HCT116 (cell line): ENCODE results near the gene ZNF497.

ENCODE experiments used
- CTCF ChIP-seq, 3 experiments: fragments of 200-600 bp in 1 of 3; sonication (generic) in 1 of 3; IDR thresholded peaks in 2 of 3; conservative IDR thresholded peaks in 1 of 3; 2 replicates each; pipeline ENCODE4 v1.5.1; 2012 to 2017; ENCODE audit warnings: low read depth in 2 of 3, low read length in 2 of 3, antibody characterized with exemption in 1 of 3, borderline replicate concordance in 1 of 3, control low read depth in 1 of 3, mild to moderate bottlenecking in 1 of 3, mixed read lengths in 1 of 3, mixed run types in 1 of 3, moderate library complexity in 1 of 3; ENCODE audit not compliant: insufficient read depth in 1 of 3
- EZH2 ChIP-seq: fragments of 200-600 bp; sonication (generic); IDR thresholded peaks from 2 replicates; pipeline ENCODE4 v1.6.1; 2017; ENCODE audit warnings: antibody characterized with exemption, mixed run types
- EZH2phosphoT487 ChIP-seq: fragments of 200-600 bp; IDR thresholded peaks from 2 replicates; pipeline ENCODE4 v1.6.1; 2018; ENCODE audit warnings: antibody characterized with exemption, borderline replicate concordance
- POLR2AphosphoS5 ChIP-seq: IDR thresholded peaks from 2 replicates; pipeline ENCODE4 v1.6.1; 2011; ENCODE audit warnings: mild to moderate bottlenecking, low read depth, low read length, moderate library complexity
- RAD21 ChIP-seq: IDR thresholded peaks from 2 replicates; pipeline ENCODE4 v1.6.1; 2012; ENCODE audit warnings: low read depth, mild to moderate bottlenecking
- REST ChIP-seq: IDR thresholded peaks from 2 replicates; pipeline ENCODE4 v1.6.1; 2012; ENCODE audit warnings: low read depth
- SIN3A ChIP-seq: IDR thresholded peaks from 2 replicates; pipeline ENCODE4 v1.6.1; 2012; ENCODE audit warnings: low read depth
- ZNF274 ChIP-seq: fragments of 200-500 bp; sonication (Bioruptor generic); IDR thresholded peaks from 2 replicates; pipeline ENCODE4 v1.6.1; 2014; ENCODE audit warnings: mild to moderate bottlenecking, low read depth, low read length, inconsistent platforms

GRCh38 chr19:58338825-58339558, 23.6 kb downstream of the ZNF497 start:
- no peak for TF ChIP-seq REST
- no peak for TF ChIP-seq POLR2AphosphoS5
- 0 out of 6 replicates have a peak, but pooled peaks of 1 of the 3 experiments have one; percentile 9 for TF ChIP-seq CTCF (IDR thresholded peaks at IDR 0.05 in 2 of 3, conservative IDR thresholded peaks at IDR 0.05 in 1 of 3; ENCODE audit: borderline replicate concordance in 1 of 3, insufficient read depth in 1 of 3, low read depth in 2 of 3, low read length in 2 of 3)
- TF ChIP-seq EZH2phosphoT487 = no peak
- no peak for TF ChIP-seq EZH2
- no peak for TF ChIP-seq ZNF274
- TF ChIP-seq RAD21 = no peak
- TF ChIP-seq SIN3A = no peak
